ENCODE data around the gene ADCK1. TPM values are rescaled to one million over a fixed set of nuclear protein-coding genes. Genes with fewer than 3 reads are reported as not detected.
"Not testable (repeated sequence)": the region's sequence is repeated elsewhere in the genome, so short reads cannot be mapped to it uniquely, and the experiment has no call there.

ADCK1 gene
- total RNA-seq, 1 experiment from 2014 or later = 19.0 TPM

DNA sequence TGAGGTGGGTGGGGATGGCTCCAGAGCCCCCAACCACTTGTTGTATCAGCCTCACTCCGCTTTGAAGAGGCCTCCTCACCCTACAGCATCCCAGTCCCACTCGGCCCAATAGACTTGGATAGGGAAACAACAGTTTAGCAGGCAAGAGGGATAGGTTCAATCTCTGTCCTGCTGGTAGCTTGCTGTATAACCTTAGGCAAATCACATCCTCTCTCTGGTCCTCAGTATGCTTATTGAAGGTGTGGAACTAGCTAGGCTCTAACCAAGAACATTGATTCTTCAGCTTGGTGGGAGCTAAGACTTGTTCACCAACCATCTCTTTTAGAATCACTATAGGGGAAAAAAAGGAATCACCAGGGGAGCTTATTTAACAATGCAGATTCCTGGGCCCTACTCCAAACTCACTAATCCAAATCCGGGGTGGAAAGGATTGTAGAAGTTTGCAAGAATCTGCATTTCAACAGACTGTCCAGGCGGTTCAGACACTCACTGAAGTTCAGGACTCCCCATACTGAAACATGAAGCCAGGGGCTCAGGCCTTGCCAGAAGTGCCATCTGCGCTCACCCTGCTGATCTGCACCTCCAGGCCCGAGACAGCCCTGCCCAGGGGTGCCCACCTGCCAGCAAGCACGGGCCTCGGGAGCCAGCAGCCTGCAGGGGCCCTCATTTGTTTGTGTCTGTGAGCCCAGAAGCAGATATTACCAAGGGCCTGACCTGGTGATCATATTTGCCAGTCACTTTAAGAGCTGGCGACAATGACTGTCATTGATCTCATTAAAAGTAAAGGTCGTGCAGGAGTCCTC is 113.0 kb downstream of the ADCK1 start:
- no peak overlapping the region for H3K4me2 ChIP-seq
- DNase-seq = no peak
- POLR2A ChIA-PET (ENCODE audit: unreplicated experiment) = no interaction called here
- no TSS peak for BruUV-seq (replicated peaks)
- no peak overlapping the region for H3K27ac ChIP-seq
- H3K79me2 ChIP-seq (ENCODE audit: low read depth) = no peaks in the 10 kb centered on the region
- no peaks in the 10 kb centered on the region for H3K27me3 ChIP-seq (ENCODE audit: insufficient read depth, low read depth)
- no peak overlapping the region for H2AFZ ChIP-seq
- no peaks in the 10 kb centered on the region for H4K20me1 ChIP-seq (ENCODE audit: insufficient read depth)
- no peaks in the 10 kb centered on the region for H3K9me3 ChIP-seq (ENCODE audit: insufficient read depth, low read depth)
- no peaks in the 10 kb centered on the region for H3F3A ChIP-seq (ENCODE audit: insufficient read depth, low read depth)
- CTCF ChIA-PET = no interaction called here
- H3K9me2 ChIP-seq (ENCODE audit: insufficient read depth) = no peaks in the 10 kb centered on the region
- no peak for TF ChIP-seq EZH2 (IDR thresholded peaks at IDR 0.05; ENCODE audit: low read depth)
- TF ChIP-seq, protein P1, sequence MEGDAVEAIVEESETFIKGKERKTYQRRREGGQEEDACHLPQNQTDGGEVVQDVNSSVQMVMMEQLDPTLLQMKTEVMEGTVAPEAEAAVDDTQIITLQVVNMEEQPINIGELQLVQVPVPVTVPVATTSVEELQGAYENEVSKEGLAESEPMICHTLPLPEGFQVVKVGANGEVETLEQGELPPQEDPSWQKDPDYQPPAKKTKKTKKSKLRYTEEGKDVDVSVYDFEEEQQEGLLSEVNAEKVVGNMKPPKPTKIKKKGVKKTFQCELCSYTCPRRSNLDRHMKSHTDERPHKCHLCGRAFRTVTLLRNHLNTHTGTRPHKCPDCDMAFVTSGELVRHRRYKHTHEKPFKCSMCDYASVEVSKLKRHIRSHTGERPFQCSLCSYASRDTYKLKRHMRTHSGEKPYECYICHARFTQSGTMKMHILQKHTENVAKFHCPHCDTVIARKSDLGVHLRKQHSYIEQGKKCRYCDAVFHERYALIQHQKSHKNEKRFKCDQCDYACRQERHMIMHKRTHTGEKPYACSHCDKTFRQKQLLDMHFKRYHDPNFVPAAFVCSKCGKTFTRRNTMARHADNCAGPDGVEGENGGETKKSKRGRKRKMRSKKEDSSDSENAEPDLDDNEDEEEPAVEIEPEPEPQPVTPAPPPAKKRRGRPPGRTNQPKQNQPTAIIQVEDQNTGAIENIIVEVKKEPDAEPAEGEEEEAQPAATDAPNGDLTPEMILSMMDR (conservative IDR thresholded peaks at IDR 0.05) = no peak
- no peaks in the 10 kb centered on the region for H3K36me3 ChIP-seq (ENCODE audit: low read depth)
- no peak overlapping the region for H3K4me3 ChIP-seq
- intact Hi-C loops (cut with micrococcal nuclease; ENCODE audit: unreplicated experiment) = no loop called here
- H3K4me1 ChIP-seq (replicated peaks; ENCODE audit: insufficient read depth) = no peaks in the 10 kb centered on the region

DNA sequence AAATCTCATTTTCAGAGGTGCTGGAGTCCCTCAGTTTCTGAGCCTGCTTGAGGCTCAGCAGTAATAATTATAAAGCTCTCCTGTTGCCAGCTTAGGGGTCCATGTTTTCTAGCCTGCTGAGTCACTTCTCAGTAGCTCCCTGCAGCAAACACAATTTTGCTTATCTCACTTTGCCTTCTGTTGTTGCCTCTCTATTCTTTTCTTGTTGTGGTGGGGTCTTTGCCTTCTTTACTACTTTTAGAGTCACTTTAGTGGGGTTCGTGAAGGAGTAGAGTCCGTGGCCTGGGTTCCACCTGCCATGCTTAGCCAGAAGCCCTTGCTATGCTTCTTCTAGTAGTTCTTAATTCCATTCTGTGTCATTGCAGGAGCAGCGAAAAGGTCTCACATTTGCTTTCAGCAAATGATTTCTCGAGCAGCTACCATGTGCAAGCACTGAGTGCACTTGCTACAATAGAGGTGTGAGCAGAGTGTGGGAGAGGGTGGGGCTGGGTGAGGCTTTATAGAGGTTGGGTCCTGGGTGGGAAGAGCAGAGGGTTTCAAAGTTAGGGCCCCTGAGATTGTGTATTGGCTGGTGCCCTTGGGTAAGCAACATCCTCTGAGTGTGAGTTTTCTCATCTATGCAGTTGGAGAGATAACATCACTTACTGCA is 114.3 kb downstream of the ADCK1 start:
- ChIA-PET CTCF (no interaction called here), POLR2A (ENCODE audit: unreplicated experiment) (no interaction called here)
- Histone ChIP-seq H2AFZ (no peak overlapping the region), H3K9me3 (ENCODE audit: insufficient read depth, low read depth) (no peaks in the 10 kb centered on the region), H3K36me3 (ENCODE audit: low read depth) (no peaks in the 10 kb centered on the region), H3K4me3 (no peak overlapping the region), H3K79me2 (ENCODE audit: low read depth) (no peaks in the 10 kb centered on the region), H3F3A (ENCODE audit: insufficient read depth, low read depth) (no peaks in the 10 kb centered on the region), H3K4me1 (replicated peaks; ENCODE audit: insufficient read depth) (no peaks in the 10 kb centered on the region), H3K9me2 (ENCODE audit: insufficient read depth) (no peaks in the 10 kb centered on the region), H3K27me3 (ENCODE audit: insufficient read depth, low read depth) (no peaks in the 10 kb centered on the region), H3K4me2 (no peak overlapping the region), H3K27ac (no peak overlapping the region), H4K20me1 (ENCODE audit: insufficient read depth) (no peaks in the 10 kb centered on the region)
- DNase-seq = no peak
- TF ChIP-seq EZH2 (IDR thresholded peaks at IDR 0.05; ENCODE audit: low read depth) = no peak
- TF ChIP-seq, protein P1 (conservative IDR thresholded peaks at IDR 0.05) = no peak
- BruUV-seq (replicated peaks) = no TSS peak
- intact Hi-C loops (cut with micrococcal nuclease; ENCODE audit: unreplicated experiment) = no loop called here

DNA sequence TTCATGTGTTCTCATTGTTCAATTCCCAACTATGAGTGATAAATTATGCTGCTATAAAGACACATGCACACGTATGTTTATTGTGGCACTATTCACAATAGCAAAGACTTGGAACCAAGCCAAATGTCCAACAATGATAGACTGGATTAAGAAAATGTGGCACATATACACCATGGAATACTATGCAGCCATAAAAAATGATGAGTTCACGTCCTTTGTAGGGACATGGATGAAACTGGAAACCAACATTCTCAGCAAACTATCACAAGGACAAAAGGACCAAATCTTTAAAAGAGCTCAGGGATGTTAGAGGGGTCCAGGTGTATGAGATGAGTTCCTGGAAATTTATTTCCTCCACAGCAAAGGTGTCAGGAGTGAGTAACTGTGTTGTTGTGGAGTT is 115.5 kb downstream of the ADCK1 start:
- H3K9me2 ChIP-seq (ENCODE audit: insufficient read depth); H3K9me3 ChIP-seq (ENCODE audit: insufficient read depth, low read depth); H3K79me2 ChIP-seq (ENCODE audit: low read depth); H3K36me3 ChIP-seq (ENCODE audit: low read depth); POLR2A ChIA-PET (ENCODE audit: unreplicated experiment); H3K4me3 ChIP-seq; intact Hi-C loops (cut with micrococcal nuclease; ENCODE audit: unreplicated experiment); H3K4me2 ChIP-seq; H3F3A ChIP-seq (ENCODE audit: insufficient read depth, low read depth); DNase-seq; H3K27ac ChIP-seq; CTCF ChIA-PET; H4K20me1 ChIP-seq (ENCODE audit: insufficient read depth); H3K4me1 ChIP-seq (replicated peaks; ENCODE audit: insufficient read depth); H2AFZ ChIP-seq; H3K27me3 ChIP-seq (ENCODE audit: insufficient read depth, low read depth); BruUV-seq (replicated peaks): not testable (repeated sequence)

All from PC-9 (cell line).